PC-3 (cell line): ENCODE measurements around the gene VWC2L. TPM values are rescaled to one million over a fixed set of nuclear protein-coding genes. Genes with fewer than 3 reads are reported as not detected.

Experiments
- ATAC-seq: fragments of 200-7000 bp; cut with Tn5 transposase; 2 replicates; pipeline ENCODE4 v1.9.1; 2020; ENCODE audit warnings: mild to moderate bottlenecking, moderate library complexity
- BruUV-seq: library from RNA; stranded (reverse); fragments of 400-500 nt; replicated peaks from 2 replicates; lab custom pipeline; 2021; lab: Mats Ljungman, UMichigan
- CTCF ChIA-PET: fragments of 300-600 bp; sonication (Branson Sonifier 250); formaldehyde crosslinking; loops from one replicate; lab custom pipeline; 2022; ENCODE audit warnings: antibody characterized with exemption; lab: Charles Lee
- POLR2A ChIA-PET: fragments of 300-600 bp; sonication (Branson Sonifier 250); formaldehyde crosslinking; loops from one replicate; lab custom pipeline; 2022; ENCODE audit warnings: antibody characterized with exemption; ENCODE audit not compliant: unreplicated experiment; lab: Charles Lee
- DNase-seq: peaks from one replicate; pipeline ENCODE4 v3.0.0-alpha.2; 2015
- H2AFZ ChIP-seq: fragments of 300-600 bp; sonication (generic); 2 replicates; pipeline ENCODE4 v1.6.0; 2016; ENCODE audit warnings: antibody characterized with exemption, low read length
- H3F3A ChIP-seq: fragments of 300-600 bp; sonication (generic); one replicate; pipeline ENCODE4 v1.6.0; 2017; ENCODE audit warnings: antibody characterized with exemption, low read length, control low read depth, mild to moderate bottlenecking; ENCODE audit not compliant: unreplicated experiment
- H3K27ac ChIP-seq: fragments of 300-600 bp; sonication (generic); 2 replicates; pipeline ENCODE4 v1.5.1; 2016; ENCODE audit warnings: mild to moderate bottlenecking, low read length
- H3K27me3 ChIP-seq: fragments of 300-600 bp; sonication (generic); 2 replicates; pipeline ENCODE4 v1.6.1; 2016; ENCODE audit warnings: low read length, mixed read lengths
- H3K36me3 ChIP-seq: fragments of 300-600 bp; sonication (generic); 2 replicates; pipeline ENCODE4 v1.6.1; 2016; ENCODE audit warnings: low read depth, mixed run types, low read length, mixed read lengths
- H3K4me1 ChIP-seq: fragments of 300-600 bp; sonication (generic); 2 replicates; pipeline ENCODE4 v1.5.1; 2016; ENCODE audit warnings: low read length; ENCODE audit not compliant: insufficient read depth
- H3K4me2 ChIP-seq: fragments of 300-600 bp; sonication (generic); 2 replicates; pipeline ENCODE4 v1.6.0; 2016; ENCODE audit warnings: low read length
- H3K4me3 ChIP-seq: fragments of 300-600 bp; sonication (generic); 2 replicates; pipeline ENCODE4 v1.5.1; 2016; ENCODE audit warnings: mild to moderate bottlenecking, low read length, mixed read lengths
- H3K79me2 ChIP-seq: fragments of 300-600 bp; sonication (generic); 2 replicates; pipeline ENCODE4 v1.6.1; 2017; ENCODE audit warnings: low read length, mixed read lengths
- H3K9ac ChIP-seq: fragments of 300-600 bp; sonication (generic); 2 replicates; pipeline ENCODE4 v1.6.0; 2016; ENCODE audit warnings: mild to moderate bottlenecking, low read length
- H3K9me2 ChIP-seq: fragments of 300-600 bp; sonication (generic); replicated peaks from 2 replicates; pipeline ENCODE4 v1.6.1; 2016; ENCODE audit warnings: mixed run types, low read length, mixed read lengths
- H3K9me3 ChIP-seq: fragments of 300-600 bp; sonication (generic); 2 replicates; pipeline ENCODE4 v1.6.1; 2016; ENCODE audit warnings: low read length, mixed read lengths
- H4K20me1 ChIP-seq: fragments of 300-600 bp; sonication (generic); 2 replicates; pipeline ENCODE4 v1.6.1; 2016; ENCODE audit warnings: low read length, mixed read lengths
- CTCF ChIP-seq: fragments of 300-600 bp; sonication (generic); conservative IDR thresholded peaks from 2 replicates; pipeline ENCODE4 v1.5.1; 2017; ENCODE audit warnings: antibody characterized with exemption, low read depth, mild to moderate bottlenecking, low read length
- EZH2 ChIP-seq: fragments of 300-600 bp; sonication (generic); IDR thresholded peaks from one replicate; pipeline ENCODE4 v1.6.1; 2017; ENCODE audit warnings: antibody characterized with exemption, mild to moderate bottlenecking, low read length; ENCODE audit not compliant: unreplicated experiment
- EZH2phosphoT487 ChIP-seq: fragments of 300-600 bp; sonication (generic); IDR thresholded peaks from 2 replicates; pipeline ENCODE4 v1.6.1; 2018; ENCODE audit warnings: mild to moderate bottlenecking, antibody characterized with exemption, low read length, borderline replicate concordance
- intact Hi-C: fragments of 100-400 bp; cut with micrococcal nuclease; formaldehyde crosslinking; loops from 2 replicates; pipeline ENCODE4 v1.9.0; 2023
- total RNA-seq: library from RNA; depleted of rRNA; stranded (reverse); fragments of >200 nt; gene quantifications from 2 replicates; pipeline ENCODE4 v1.2.3, GENCODE V29; 2014

The VWC2L gene
- total RNA-seq, 1 experiment from 2014 or later: not detected

- Histone ChIP-seq H3K27me3 (no peaks in the 10 kb centered on the region), H3K9ac (no peak overlapping the region), H3K4me1 (no peaks in the 10 kb centered on the region), H2AFZ (no peak overlapping the region), H3F3A (no peaks in the 10 kb centered on the region), H3K9me2 (no peaks in the 10 kb centered on the region), H3K36me3 (no peaks in the 10 kb centered on the region), H3K4me3 (no peak overlapping the region), H3K4me2 (no peak overlapping the region), H3K79me2 (no peaks in the 10 kb centered on the region), H3K27ac (no peak overlapping the region), H3K9me3 (no peaks in the 10 kb centered on the region), H4K20me1 (no peaks in the 10 kb centered on the region)
- intact Hi-C loops: no loop called here
- BruUV-seq: no TSS peak
- DNase-seq (no peak), ATAC-seq (no peak)
- POLR2A ChIA-PET: no interaction called here
- CTCF ChIA-PET: no interaction called here
- TF ChIP-seq EZH2phosphoT487 (no peak), EZH2 (no peak), CTCF (no peak)
Observed at GRCh38 chr2:214471990-214472389, 61.1 kb downstream of the VWC2L start.

GRCh38 chr2:214477305-214477704 is 66.5 kb downstream of the VWC2L start:
- TF ChIP-seq EZH2phosphoT487: no peak
- no peak for TF ChIP-seq CTCF
- TF ChIP-seq EZH2: no peak
- intact Hi-C loops: no loop called here
- DNase-seq: no peak
- no peak overlapping the region for H3K27ac ChIP-seq
- ATAC-seq: no peak
- H3K27me3 ChIP-seq: no peaks in the 10 kb centered on the region
- no peaks in the 10 kb centered on the region for H3K4me1 ChIP-seq
- no TSS peak for BruUV-seq
- ChIA-PET POLR2A (no interaction called here), CTCF (no interaction called here)
- H3K9me3 ChIP-seq: no peaks in the 10 kb centered on the region
- H3F3A ChIP-seq: no peaks in the 10 kb centered on the region
- H3K9me2 ChIP-seq: no peaks in the 10 kb centered on the region
- no peaks in the 10 kb centered on the region for H4K20me1 ChIP-seq
- H3K79me2 ChIP-seq: no peaks in the 10 kb centered on the region
- H3K9ac ChIP-seq: no peak overlapping the region
- H3K4me3 ChIP-seq: no peak overlapping the region
- no peak overlapping the region for H2AFZ ChIP-seq
- H3K36me3 ChIP-seq: no peaks in the 10 kb centered on the region
- H3K4me2 ChIP-seq: no peak overlapping the region

GRCh38 chr2:214481204-214481603 is 70.3 kb downstream of the VWC2L start:
- Histone ChIP-seq H3K9ac (no peak overlapping the region), H3K27ac (no peak overlapping the region), H3K9me3 (no peaks in the 10 kb centered on the region), H4K20me1 (no peaks in the 10 kb centered on the region), H3K9me2 (no peaks in the 10 kb centered on the region), H3K4me2 (no peak overlapping the region), H3K36me3 (no peaks in the 10 kb centered on the region), H2AFZ (no peak overlapping the region), H3K4me3 (no peak overlapping the region), H3K4me1 (no peaks in the 10 kb centered on the region), H3K27me3 (no peaks in the 10 kb centered on the region), H3K79me2 (no peaks in the 10 kb centered on the region), H3F3A (no peaks in the 10 kb centered on the region)
- BruUV-seq: no TSS peak
- intact Hi-C loops: no loop called here
- TF ChIP-seq EZH2phosphoT487: no peak
- TF ChIP-seq EZH2: no peak
- TF ChIP-seq CTCF: no peak
- ChIA-PET CTCF (no interaction called here), POLR2A (no interaction called here)
- no peak; the same call in 1 of the 2 replicates for ATAC-seq
- no peak for DNase-seq
